ENCODE measurements around the gene MCM5. TPM values are rescaled to one million over a fixed set of nuclear protein-coding genes. Genes with fewer than 3 reads are reported as not detected.

Gene MCM5
- total RNA-seq, 2 donors from 2014 or later = 155 to 179 TPM

- H3K27me3 ChIP-seq (ENCODE audit: control insufficient read depth, insufficient read depth, low read length, poor library complexity, severe bottlenecking) = no peaks in the 10 kb centered on the region
- H3K9me3 ChIP-seq (ENCODE audit: control insufficient read depth, low read length) = no peaks in the 10 kb centered on the region
- H3K4me1 Mint-ChIP-seq = peaks cover 24% of the 10 kb centered on the region
- H3K36me3 Mint-ChIP-seq (ENCODE audit: low read depth) = peaks cover 38% of the 10 kb centered on the region
- H3K9me3 Mint-ChIP-seq = peaks cover 1% of the 10 kb centered on the region
- H3K9ac ChIP-seq (ENCODE audit: extremely low read depth, low read length, poor library complexity, severe bottlenecking) = peak overlapping the region; percentile 98
- H3K4me3 ChIP-seq (ENCODE audit: low read length) = peak overlapping the region; percentile 90
- peaks cover 10% of the 10 kb centered on the region for H3K4me1 ChIP-seq (ENCODE audit: control insufficient read depth, insufficient read depth, low read length)
- H3K36me3 ChIP-seq (ENCODE audit: control insufficient read depth, insufficient read depth, low read length) = peaks cover 34% of the 10 kb centered on the region
- H3K27ac Mint-ChIP-seq = peak overlapping the region; percentile 100
- no peaks in the 10 kb centered on the region for H3K27me3 Mint-ChIP-seq (ENCODE audit: insufficient read depth)
- TF ChIP-seq CTCF (conservative IDR thresholded peaks at IDR 0.05) = no peak
- peak overlapping the region; percentile 94 for H3K27ac ChIP-seq (ENCODE audit: low read depth, low read length)
- 2 to 3% methylated on average over 9 to 18 of the region's 20 CpGs for WGBS, 2 experiments (ENCODE audit: insufficient coverage in 1 of 2, insufficient read length in 1 of 2)
- no peak for DNase-seq
- peak overlapping the region; percentile 95 for H3K4me3 Mint-ChIP-seq
These were observed 506 bp downstream of the MCM5 start for GRCh38 chr22:35400501-35400790.

GRCh38 chr22:35401863-35402262 lies 1.9 kb downstream of the MCM5 start:
- Mint-ChIP-seq H3K9me3 (peaks cover 1% of the 10 kb centered on the region), H3K4me3 (peak overlapping the region; percentile 95), H3K27ac (peak overlapping the region; percentile 26), H3K4me1 (peaks cover 24% of the 10 kb centered on the region), H3K36me3 (ENCODE audit: low read depth) (peaks cover 48% of the 10 kb centered on the region), H3K27me3 (ENCODE audit: insufficient read depth) (no peaks in the 10 kb centered on the region)
- Histone ChIP-seq H3K9ac (ENCODE audit: extremely low read depth, low read length, poor library complexity, severe bottlenecking) (peak overlapping the region; percentile 11), H3K4me3 (ENCODE audit: low read length) (no peak overlapping the region), H3K9me3 (ENCODE audit: control insufficient read depth, low read length) (no peaks in the 10 kb centered on the region), H3K36me3 (ENCODE audit: control insufficient read depth, insufficient read depth, low read length) (peaks cover 43% of the 10 kb centered on the region), H3K27me3 (ENCODE audit: control insufficient read depth, insufficient read depth, low read length, poor library complexity, severe bottlenecking) (no peaks in the 10 kb centered on the region), H3K27ac (ENCODE audit: low read depth, low read length) (no peak overlapping the region), H3K4me1 (ENCODE audit: control insufficient read depth, insufficient read depth, low read length) (peaks cover 10% of the 10 kb centered on the region)
- no peak for DNase-seq
- TF ChIP-seq CTCF (conservative IDR thresholded peaks at IDR 0.05) = no peak
- 90 to 94% methylated on average over 6 of the region's 6 CpGs for WGBS, 2 experiments (ENCODE audit: insufficient coverage in 1 of 2, insufficient read length in 1 of 2)

GRCh38 chr22:35403356-35403755 lies 3.4 kb downstream of the MCM5 start:
- Mint-ChIP-seq H3K4me3 (no peak overlapping the region), H3K4me1 (peaks cover 17% of the 10 kb centered on the region), H3K9me3 (peaks cover 1% of the 10 kb centered on the region), H3K27ac (peak overlapping the region; percentile 66), H3K36me3 (ENCODE audit: low read depth) (peaks cover 63% of the 10 kb centered on the region), H3K27me3 (ENCODE audit: insufficient read depth) (no peaks in the 10 kb centered on the region)
- Histone ChIP-seq H3K9ac (ENCODE audit: extremely low read depth, low read length, poor library complexity, severe bottlenecking) (no peak overlapping the region), H3K36me3 (ENCODE audit: control insufficient read depth, insufficient read depth, low read length) (peaks cover 58% of the 10 kb centered on the region), H3K27me3 (ENCODE audit: control insufficient read depth, insufficient read depth, low read length, poor library complexity, severe bottlenecking) (no peaks in the 10 kb centered on the region), H3K4me3 (ENCODE audit: low read length) (no peak overlapping the region), H3K9me3 (ENCODE audit: control insufficient read depth, low read length) (no peaks in the 10 kb centered on the region), H3K4me1 (ENCODE audit: control insufficient read depth, insufficient read depth, low read length) (peaks cover 10% of the 10 kb centered on the region), H3K27ac (ENCODE audit: low read depth, low read length) (no peak overlapping the region)
- no peak for TF ChIP-seq CTCF (conservative IDR thresholded peaks at IDR 0.05)
- 89 to 97% methylated on average over 4 to 7 of the region's 7 CpGs for WGBS, 2 experiments (ENCODE audit: insufficient coverage in 1 of 2, insufficient read length in 1 of 2)
- no peak for DNase-seq
